ENCODE measurements around the gene KLHL14. TPM values are rescaled to one million over a fixed set of nuclear protein-coding genes. Genes with fewer than 3 reads are reported as not detected.

Gene KLHL14, protein sequence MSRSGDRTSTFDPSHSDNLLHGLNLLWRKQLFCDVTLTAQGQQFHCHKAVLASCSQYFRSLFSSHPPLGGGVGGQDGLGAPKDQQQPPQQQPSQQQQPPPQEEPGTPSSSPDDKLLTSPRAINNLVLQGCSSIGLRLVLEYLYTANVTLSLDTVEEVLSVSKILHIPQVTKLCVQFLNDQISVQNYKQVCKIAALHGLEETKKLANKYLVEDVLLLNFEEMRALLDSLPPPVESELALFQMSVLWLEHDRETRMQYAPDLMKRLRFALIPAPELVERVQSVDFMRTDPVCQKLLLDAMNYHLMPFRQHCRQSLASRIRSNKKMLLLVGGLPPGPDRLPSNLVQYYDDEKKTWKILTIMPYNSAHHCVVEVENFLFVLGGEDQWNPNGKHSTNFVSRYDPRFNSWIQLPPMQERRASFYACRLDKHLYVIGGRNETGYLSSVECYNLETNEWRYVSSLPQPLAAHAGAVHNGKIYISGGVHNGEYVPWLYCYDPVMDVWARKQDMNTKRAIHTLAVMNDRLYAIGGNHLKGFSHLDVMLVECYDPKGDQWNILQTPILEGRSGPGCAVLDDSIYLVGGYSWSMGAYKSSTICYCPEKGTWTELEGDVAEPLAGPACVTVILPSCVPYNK
- polyA plus RNA-seq (2012; ENCODE audit: insufficient read length, low read depth) = 2.6 TPM

DNA sequence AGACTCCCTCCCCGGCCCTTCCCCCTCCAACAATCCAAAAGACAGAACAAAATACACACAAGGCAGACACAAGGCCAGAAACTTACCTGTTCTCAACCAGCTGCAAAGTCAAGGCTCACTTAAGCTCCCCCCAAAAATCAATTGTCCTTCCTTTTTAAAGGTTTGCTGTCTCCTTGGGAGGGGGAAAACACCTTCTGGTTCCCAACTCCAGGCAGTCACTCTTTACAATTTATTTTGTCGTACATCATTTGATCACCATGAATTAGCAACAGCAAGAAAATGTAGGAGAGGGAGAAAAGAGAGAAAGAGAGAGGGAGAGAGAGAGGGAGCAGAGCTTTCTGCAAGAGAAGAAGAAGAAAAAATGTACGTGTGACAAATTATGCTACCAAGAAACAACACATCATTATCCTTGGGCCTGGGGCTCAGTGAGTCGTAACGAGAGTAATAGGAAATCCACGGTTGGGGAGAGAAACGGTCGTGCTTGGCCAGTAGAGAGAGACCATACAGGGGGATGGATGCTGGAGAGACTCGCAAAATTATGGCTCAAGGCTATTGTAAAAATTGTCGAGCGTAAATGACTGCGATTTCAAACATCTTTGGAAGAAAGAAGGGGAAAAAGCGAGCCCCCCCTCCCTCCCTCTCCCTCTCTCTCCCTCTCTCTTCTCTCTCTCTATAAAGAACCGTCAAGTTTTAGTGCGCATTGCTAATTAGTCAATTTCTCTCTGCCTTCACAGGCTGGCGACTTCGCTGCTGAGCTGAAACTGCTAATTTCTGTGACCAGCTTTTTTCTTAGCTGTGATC is at the start of gene KLHL14:
Gene KLHL14 (minus strand): TSS at position 443 of the 801 bp plus-strand sequence. CDS start 2,432 bp downstream, outside the sequence.
- no peak for TF ChIP-seq SIN3A (IDR thresholded peaks at IDR 0.05; ENCODE audit: borderline replicate concordance, insufficient read depth, low read length)
- no peak for TF ChIP-seq POLR2AphosphoS5 (IDR thresholded peaks at IDR 0.05; ENCODE audit: low read depth, low read length)
- no peak for TF ChIP-seq TAF1 (IDR thresholded peaks at IDR 0.05; ENCODE audit: borderline replicate concordance, insufficient read depth, low read length)
- TF ChIP-seq, protein P1, sequence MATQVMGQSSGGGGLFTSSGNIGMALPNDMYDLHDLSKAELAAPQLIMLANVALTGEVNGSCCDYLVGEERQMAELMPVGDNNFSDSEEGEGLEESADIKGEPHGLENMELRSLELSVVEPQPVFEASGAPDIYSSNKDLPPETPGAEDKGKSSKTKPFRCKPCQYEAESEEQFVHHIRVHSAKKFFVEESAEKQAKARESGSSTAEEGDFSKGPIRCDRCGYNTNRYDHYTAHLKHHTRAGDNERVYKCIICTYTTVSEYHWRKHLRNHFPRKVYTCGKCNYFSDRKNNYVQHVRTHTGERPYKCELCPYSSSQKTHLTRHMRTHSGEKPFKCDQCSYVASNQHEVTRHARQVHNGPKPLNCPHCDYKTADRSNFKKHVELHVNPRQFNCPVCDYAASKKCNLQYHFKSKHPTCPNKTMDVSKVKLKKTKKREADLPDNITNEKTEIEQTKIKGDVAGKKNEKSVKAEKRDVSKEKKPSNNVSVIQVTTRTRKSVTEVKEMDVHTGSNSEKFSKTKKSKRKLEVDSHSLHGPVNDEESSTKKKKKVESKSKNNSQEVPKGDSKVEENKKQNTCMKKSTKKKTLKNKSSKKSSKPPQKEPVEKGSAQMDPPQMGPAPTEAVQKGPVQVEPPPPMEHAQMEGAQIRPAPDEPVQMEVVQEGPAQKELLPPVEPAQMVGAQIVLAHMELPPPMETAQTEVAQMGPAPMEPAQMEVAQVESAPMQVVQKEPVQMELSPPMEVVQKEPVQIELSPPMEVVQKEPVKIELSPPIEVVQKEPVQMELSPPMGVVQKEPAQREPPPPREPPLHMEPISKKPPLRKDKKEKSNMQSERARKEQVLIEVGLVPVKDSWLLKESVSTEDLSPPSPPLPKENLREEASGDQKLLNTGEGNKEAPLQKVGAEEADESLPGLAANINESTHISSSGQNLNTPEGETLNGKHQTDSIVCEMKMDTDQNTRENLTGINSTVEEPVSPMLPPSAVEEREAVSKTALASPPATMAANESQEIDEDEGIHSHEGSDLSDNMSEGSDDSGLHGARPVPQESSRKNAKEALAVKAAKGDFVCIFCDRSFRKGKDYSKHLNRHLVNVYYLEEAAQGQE (IDR thresholded peaks at IDR 0.05; ENCODE audit: insufficient read depth in 1 of 2, low read depth in 2 of 2, low read length in 2 of 2) = no peak
- TF ChIP-seq FOXP2 (optimal IDR thresholded peaks at IDR 0.05; ENCODE audit: borderline replicate concordance, extremely low read depth, extremely low read length, insufficient read depth) = no peak

GRCh38 chr18:32822197-32822596 is 49.4 kb upstream of the KLHL14 start:
- TF ChIP-seq POLR2AphosphoS5 (IDR thresholded peaks at IDR 0.05; ENCODE audit: low read depth, low read length) (no peak), SIN3A (IDR thresholded peaks at IDR 0.05; ENCODE audit: borderline replicate concordance, insufficient read depth, low read length) (no peak), TAF1 (IDR thresholded peaks at IDR 0.05; ENCODE audit: borderline replicate concordance, insufficient read depth, low read length) (no peak)

DNA sequence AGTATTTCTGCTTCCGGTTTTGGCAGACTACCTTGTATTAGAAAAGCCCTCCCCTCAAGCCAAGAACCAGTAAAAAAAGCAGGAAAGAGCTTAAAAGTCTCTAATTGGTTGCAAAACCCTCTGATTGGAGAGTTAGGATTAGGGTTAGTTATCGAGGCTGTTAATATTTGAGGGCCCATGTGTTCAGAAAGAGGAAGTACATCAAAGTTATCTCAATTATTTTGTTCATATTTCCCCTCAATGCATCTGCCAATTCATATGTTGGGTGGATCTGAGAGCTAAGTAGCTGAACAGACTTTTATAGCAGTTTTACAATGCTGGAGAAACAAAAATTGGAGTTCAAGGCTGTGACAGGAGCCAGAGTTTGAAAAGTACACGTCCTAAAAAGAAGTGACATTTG is 43.1 kb upstream of the KLHL14 start:
- TF ChIP-seq POLR2AphosphoS5 (IDR thresholded peaks at IDR 0.05; ENCODE audit: low read depth, low read length) (no peak), FOXP2 (optimal IDR thresholded peaks at IDR 0.05; ENCODE audit: borderline replicate concordance, extremely low read depth, extremely low read length, insufficient read depth) (no peak), SIN3A (IDR thresholded peaks at IDR 0.05; ENCODE audit: borderline replicate concordance, insufficient read depth, low read length) (no peak), TAF1 (IDR thresholded peaks at IDR 0.05; ENCODE audit: borderline replicate concordance, insufficient read depth, low read length) (no peak)
- TF ChIP-seq, protein P1 (IDR thresholded peaks at IDR 0.05; ENCODE audit: insufficient read depth in 1 of 2, low read depth in 2 of 2, low read length in 2 of 2) = no peak

GRCh38 chr18:32812342-32812741 is 39.5 kb upstream of the KLHL14 start:
- no peak for TF ChIP-seq FOXP2 (optimal IDR thresholded peaks at IDR 0.05; ENCODE audit: borderline replicate concordance, extremely low read depth, extremely low read length, insufficient read depth)
- no peak for TF ChIP-seq SIN3A (IDR thresholded peaks at IDR 0.05; ENCODE audit: borderline replicate concordance, insufficient read depth, low read length)
- TF ChIP-seq, protein P1 (IDR thresholded peaks at IDR 0.05; ENCODE audit: insufficient read depth in 1 of 2, low read depth in 2 of 2, low read length in 2 of 2) = no peak
- TF ChIP-seq TAF1 (IDR thresholded peaks at IDR 0.05; ENCODE audit: borderline replicate concordance, insufficient read depth, low read length) = no peak
- TF ChIP-seq POLR2AphosphoS5 (IDR thresholded peaks at IDR 0.05; ENCODE audit: low read depth, low read length) = no peak

- TF ChIP-seq TAF1 (IDR thresholded peaks at IDR 0.05; ENCODE audit: borderline replicate concordance, insufficient read depth, low read length) = no peak
- TF ChIP-seq POLR2AphosphoS5 (IDR thresholded peaks at IDR 0.05; ENCODE audit: low read depth, low read length) = no peak
- no peak for TF ChIP-seq SIN3A (IDR thresholded peaks at IDR 0.05; ENCODE audit: borderline replicate concordance, insufficient read depth, low read length)
- no peak for TF ChIP-seq FOXP2 (optimal IDR thresholded peaks at IDR 0.05; ENCODE audit: borderline replicate concordance, extremely low read depth, extremely low read length, insufficient read depth)
- TF ChIP-seq, protein P1 (IDR thresholded peaks at IDR 0.05; ENCODE audit: insufficient read depth in 1 of 2, low read depth in 2 of 2, low read length in 2 of 2) = no peak
These were observed 37.5 kb upstream of the KLHL14 start for GRCh38 chr18:32810314-32810713.

All from PFSK-1 (cell line).